GM12864 (cell line): ENCODE measurements around the gene GIPR.

ENCODE experiments used
- DNase-seq: peaks from one replicate; pipeline ENCODE4 v3.0.0-alpha.2; 2011; ENCODE audit warnings: low read depth
- H3K4me3 ChIP-seq: 2 replicates; pipeline ENCODE4 v1.5.1; 2011; ENCODE audit warnings: mild to moderate bottlenecking, low read depth, low read length, control low read depth
- TF ChIP-seq, protein P1 (sequence below): IDR thresholded peaks from 2 replicates; pipeline ENCODE4 v1.5.1; 2011; ENCODE audit warnings: low read depth, mild to moderate bottlenecking, moderate library complexity, low read length, control low read depth, inconsistent platforms; ENCODE audit errors: missing control alignments

GIPR gene

DNA sequence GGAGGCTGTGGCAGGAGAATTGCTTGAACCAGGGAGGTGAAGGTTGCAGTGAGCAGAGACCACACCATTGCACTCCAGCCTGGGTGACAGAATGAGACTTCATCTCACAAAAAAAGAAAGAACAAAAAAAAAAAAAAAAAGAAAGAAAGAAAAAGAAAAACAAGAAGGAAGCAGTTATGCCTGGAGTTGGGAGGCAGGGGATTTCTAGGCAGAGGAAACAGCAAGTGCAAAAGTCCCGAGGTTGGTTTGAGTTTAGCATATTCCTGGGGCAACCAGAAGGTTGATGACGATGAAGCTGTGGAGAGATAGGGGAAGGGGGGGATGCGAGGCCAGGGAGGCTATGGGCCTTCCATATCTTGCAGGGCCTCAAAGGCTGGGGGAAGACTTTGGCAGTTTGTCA lies 17.3 kb upstream of the GIPR start:
- no peak for DNase-seq
- TF ChIP-seq, protein P1, sequence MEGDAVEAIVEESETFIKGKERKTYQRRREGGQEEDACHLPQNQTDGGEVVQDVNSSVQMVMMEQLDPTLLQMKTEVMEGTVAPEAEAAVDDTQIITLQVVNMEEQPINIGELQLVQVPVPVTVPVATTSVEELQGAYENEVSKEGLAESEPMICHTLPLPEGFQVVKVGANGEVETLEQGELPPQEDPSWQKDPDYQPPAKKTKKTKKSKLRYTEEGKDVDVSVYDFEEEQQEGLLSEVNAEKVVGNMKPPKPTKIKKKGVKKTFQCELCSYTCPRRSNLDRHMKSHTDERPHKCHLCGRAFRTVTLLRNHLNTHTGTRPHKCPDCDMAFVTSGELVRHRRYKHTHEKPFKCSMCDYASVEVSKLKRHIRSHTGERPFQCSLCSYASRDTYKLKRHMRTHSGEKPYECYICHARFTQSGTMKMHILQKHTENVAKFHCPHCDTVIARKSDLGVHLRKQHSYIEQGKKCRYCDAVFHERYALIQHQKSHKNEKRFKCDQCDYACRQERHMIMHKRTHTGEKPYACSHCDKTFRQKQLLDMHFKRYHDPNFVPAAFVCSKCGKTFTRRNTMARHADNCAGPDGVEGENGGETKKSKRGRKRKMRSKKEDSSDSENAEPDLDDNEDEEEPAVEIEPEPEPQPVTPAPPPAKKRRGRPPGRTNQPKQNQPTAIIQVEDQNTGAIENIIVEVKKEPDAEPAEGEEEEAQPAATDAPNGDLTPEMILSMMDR = no peak
- no peak overlapping the region for H3K4me3 ChIP-seq

DNA sequence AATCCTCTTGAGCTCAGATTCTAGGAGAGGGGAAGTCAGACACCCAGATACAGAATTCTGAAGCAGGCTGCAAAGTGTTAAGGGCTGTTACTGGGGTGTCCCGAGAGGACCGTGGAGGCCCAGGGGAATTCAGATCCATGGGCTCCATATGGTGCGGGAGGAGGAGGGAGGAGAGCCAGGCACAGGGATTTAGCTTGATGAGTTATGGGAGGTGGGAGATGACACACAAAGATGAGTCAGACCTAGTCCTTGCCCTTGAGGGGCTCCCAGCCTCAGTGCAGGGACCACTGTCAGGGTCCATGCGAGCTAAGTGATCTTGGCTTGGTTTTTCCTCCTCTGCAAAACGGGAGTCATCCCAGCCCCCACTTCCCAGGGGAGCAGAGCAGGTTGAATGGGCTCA lies 14.4 kb upstream of the GIPR start:
- TF ChIP-seq, protein P1 = no peak
- H3K4me3 ChIP-seq = no peak overlapping the region
- DNase-seq = no peak

DNA sequence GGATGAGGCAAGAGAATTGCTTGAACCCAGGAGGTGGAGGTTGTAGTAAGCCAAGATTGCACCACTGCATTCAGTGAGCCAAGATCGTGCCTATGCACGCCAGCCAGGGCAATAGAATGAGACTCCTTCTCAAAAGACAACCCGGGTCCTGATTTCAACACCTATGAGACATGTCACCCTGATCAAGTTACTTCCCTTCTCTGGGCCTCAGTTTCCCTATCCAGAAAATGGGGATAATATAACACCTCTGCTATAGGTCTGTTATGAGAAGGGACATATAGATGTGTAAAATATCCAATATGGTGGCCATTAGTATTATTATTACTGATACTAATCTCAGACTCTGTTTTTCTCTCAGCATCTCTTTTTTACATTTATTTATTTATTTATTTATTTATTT lies 12.9 kb upstream of the GIPR start:
- no peak for DNase-seq
- H3K4me3 ChIP-seq = no peak overlapping the region
- TF ChIP-seq, protein P1 = no peak

DNA sequence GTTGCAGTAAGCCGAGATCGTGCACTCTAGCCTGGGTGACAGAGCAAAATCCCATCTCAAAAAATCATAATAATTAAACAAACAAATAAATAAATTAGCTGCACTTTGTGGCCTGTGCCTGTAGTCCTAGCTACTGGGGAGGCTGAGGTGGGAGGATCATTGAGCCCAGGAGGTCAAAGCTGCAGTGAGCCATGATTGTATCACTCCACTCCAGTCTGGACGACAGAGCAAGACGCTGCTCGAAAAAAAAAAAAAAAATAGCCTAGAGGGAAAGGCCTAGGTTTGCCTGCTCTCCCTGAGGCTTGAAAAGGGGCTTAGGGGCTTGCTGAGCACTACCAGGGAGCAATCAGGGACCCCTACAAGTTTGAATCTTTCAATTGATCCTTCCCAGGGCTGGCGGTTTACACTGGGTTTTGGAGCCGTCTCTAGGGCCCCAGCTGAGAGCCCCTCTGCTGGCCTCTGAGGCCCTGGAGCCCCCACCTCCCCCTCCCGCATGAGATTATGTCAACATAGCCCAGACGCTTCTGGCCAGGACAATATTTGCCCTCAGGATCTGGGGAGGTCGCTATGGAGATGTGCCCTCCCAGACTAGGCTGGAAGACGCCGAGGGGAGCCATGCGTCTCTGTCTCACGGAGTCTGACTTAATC lies 10.4 kb upstream of the GIPR start:
- TF ChIP-seq, protein P1 = no peak
- no peak for DNase-seq
- no peak overlapping the region for H3K4me3 ChIP-seq

DNA sequence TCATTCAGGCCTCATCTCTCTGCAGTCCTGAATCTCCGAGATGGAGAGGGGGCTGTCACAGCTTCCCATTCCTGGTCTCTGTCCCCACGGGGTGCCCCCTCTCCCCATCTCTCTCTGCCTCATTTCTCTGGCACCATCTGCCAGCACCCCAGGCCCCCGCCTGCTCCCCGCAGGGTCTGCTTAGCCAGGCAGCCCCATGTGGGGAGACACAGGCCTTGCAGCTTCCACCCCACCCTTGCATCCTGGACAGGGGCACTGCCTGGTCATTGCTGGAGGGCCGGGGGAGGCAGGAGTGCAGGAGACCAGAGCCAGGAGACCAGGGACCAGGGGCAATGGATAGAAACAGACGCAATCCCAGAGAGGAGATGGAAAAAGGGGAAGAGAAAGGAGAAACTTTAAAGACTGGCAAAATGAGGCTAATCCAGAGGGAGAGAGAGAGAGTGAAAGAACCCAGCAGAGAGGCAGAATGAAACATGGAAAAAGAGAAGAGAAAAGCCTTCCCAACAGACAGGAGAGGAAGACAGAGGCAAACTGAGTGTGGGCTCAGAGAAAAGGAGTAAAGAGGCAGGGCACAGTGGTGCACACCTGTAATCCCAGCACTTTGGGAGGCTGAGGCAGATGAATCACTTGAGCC lies 8.8 kb upstream of the GIPR start:
- no peak overlapping the region for H3K4me3 ChIP-seq
- TF ChIP-seq, protein P1 = no peak
- no peak for DNase-seq

DNA sequence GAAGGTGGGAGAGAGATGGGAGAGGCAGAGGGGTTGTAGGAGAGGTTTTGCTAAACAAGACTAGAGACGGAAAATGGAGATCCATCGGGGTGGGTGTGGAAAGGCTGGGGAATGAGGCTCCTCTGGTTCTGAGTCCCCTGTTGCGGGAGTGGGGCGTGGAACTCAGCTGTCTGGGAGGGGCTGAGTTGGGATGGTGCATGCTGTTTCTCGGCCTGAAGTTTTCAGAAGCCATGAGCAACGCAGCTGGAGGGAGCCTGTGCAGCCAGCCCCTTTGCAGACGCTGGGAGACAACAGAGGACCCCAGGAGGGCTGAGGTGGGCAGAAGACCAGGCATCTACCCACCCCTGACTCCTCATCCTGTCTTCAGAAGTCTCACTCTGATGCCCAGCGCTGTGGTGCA lies 7.4 kb upstream of the GIPR start:
- no peak for DNase-seq
- no peak overlapping the region for H3K4me3 ChIP-seq
- TF ChIP-seq, protein P1 = no peak

DNA sequence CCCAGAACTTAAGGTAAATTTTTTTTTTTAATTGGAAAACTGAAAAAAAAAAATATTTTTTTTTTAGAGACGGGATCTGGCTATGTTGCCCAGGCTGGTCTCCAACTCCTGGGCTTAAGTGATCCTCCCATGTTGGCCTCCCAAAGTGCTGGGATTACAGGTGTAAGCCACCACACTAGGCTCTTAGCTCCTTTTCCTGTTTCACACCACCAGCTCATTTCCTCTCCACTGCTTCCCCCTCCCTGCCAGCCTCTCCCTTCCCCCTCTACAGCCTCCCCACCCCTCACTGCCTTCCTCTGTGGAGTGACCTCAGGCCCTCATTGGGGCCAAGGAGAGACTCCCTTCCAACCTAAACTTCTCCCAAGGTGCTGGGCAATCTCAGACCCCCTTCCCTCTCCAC lies 4.2 kb upstream of the GIPR start:
- DNase-seq = no peak
- no peak overlapping the region for H3K4me3 ChIP-seq
- TF ChIP-seq, protein P1 = no peak
